ENCODE measurements around the gene CWC27.

Gene CWC27

DNA sequence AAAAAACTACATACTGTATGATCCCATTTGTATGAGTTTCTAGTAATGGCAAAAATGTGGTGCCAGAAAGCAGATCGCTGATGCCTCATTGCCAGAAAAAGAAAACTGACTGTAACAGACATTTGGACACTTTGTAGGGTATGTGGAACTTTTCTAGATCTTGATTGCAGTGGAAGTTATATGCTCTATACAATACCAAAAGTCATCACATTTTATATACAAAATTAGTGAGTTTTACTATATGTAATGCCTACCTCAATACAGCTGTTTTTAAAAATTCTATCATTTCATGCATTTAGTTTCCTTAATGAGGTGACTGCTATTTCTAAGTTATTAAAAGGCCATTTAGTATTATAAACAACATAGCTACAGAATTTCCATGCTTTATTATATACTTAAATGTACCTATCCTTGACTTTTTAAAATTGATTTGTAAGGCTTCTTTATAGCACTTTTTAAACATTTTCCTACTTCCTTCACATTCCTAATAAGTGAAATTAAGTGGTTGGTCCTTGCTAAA is 199.9 kb downstream of the CWC27 start:
- no peak for DNase-seq (ENCODE audit: low read depth in 1 of 2, low spot score in 1 of 2)
- H3K27ac ChIP-seq (replicated peaks) = no peak overlapping the region
- TF ChIP-seq, protein P1, sequence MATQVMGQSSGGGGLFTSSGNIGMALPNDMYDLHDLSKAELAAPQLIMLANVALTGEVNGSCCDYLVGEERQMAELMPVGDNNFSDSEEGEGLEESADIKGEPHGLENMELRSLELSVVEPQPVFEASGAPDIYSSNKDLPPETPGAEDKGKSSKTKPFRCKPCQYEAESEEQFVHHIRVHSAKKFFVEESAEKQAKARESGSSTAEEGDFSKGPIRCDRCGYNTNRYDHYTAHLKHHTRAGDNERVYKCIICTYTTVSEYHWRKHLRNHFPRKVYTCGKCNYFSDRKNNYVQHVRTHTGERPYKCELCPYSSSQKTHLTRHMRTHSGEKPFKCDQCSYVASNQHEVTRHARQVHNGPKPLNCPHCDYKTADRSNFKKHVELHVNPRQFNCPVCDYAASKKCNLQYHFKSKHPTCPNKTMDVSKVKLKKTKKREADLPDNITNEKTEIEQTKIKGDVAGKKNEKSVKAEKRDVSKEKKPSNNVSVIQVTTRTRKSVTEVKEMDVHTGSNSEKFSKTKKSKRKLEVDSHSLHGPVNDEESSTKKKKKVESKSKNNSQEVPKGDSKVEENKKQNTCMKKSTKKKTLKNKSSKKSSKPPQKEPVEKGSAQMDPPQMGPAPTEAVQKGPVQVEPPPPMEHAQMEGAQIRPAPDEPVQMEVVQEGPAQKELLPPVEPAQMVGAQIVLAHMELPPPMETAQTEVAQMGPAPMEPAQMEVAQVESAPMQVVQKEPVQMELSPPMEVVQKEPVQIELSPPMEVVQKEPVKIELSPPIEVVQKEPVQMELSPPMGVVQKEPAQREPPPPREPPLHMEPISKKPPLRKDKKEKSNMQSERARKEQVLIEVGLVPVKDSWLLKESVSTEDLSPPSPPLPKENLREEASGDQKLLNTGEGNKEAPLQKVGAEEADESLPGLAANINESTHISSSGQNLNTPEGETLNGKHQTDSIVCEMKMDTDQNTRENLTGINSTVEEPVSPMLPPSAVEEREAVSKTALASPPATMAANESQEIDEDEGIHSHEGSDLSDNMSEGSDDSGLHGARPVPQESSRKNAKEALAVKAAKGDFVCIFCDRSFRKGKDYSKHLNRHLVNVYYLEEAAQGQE (IDR thresholded peaks at IDR 0.05; ENCODE audit: insufficient replicate concordance, low read depth) = no peak
- TF ChIP-seq SPI1 (IDR thresholded peaks at IDR 0.05; ENCODE audit: borderline replicate concordance, low read depth) (no peak), POLR2AphosphoS5 (IDR thresholded peaks at IDR 0.05; ENCODE audit: low read depth) (no peak), GABPA (IDR thresholded peaks at IDR 0.05; ENCODE audit: low read depth) (no peak)
- TF ChIP-seq, protein P2, sequence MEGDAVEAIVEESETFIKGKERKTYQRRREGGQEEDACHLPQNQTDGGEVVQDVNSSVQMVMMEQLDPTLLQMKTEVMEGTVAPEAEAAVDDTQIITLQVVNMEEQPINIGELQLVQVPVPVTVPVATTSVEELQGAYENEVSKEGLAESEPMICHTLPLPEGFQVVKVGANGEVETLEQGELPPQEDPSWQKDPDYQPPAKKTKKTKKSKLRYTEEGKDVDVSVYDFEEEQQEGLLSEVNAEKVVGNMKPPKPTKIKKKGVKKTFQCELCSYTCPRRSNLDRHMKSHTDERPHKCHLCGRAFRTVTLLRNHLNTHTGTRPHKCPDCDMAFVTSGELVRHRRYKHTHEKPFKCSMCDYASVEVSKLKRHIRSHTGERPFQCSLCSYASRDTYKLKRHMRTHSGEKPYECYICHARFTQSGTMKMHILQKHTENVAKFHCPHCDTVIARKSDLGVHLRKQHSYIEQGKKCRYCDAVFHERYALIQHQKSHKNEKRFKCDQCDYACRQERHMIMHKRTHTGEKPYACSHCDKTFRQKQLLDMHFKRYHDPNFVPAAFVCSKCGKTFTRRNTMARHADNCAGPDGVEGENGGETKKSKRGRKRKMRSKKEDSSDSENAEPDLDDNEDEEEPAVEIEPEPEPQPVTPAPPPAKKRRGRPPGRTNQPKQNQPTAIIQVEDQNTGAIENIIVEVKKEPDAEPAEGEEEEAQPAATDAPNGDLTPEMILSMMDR (IDR thresholded peaks at IDR 0.05; ENCODE audit: insufficient read depth, low read length) = no peak
- no peaks in the 10 kb centered on the region for H3K27me3 ChIP-seq (ENCODE audit: insufficient read depth, poor library complexity, severe bottlenecking)
- H3K4me3 ChIP-seq (replicated peaks; ENCODE audit: insufficient read depth, low read length) = no peak overlapping the region

DNA sequence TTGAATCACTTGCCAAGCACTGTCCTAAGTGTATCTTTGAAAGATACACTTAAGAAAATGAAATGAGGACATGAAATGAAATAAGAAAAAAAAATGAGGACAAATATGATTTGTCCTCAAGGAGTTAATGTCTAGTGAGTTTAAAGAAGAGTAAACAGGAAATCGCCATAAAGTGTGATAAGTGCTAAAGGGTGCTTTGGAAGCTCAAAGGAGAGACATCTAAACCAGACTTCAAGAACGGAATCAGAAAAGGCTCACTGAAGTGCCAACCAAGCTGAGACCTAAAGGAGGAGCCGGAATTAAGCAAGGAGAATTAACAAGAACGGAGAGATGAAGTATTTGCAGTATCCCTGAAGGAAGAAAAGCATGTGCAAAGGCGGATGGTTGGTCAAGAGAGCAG is 200.8 kb downstream of the CWC27 start:
- TF ChIP-seq SPI1 (IDR thresholded peaks at IDR 0.05; ENCODE audit: borderline replicate concordance, low read depth) (no peak), POLR2AphosphoS5 (IDR thresholded peaks at IDR 0.05; ENCODE audit: low read depth) (no peak), GABPA (IDR thresholded peaks at IDR 0.05; ENCODE audit: low read depth) (no peak)
- TF ChIP-seq, protein P2 (IDR thresholded peaks at IDR 0.05; ENCODE audit: insufficient read depth, low read length) = no peak
- TF ChIP-seq, protein P1 (IDR thresholded peaks at IDR 0.05; ENCODE audit: insufficient replicate concordance, low read depth) = no peak

GRCh38 chr5:64971513-64971912 is 202.8 kb downstream of the CWC27 start:
- H3K27me3 ChIP-seq (ENCODE audit: insufficient read depth, poor library complexity, severe bottlenecking) = no peaks in the 10 kb centered on the region
- no peak for DNase-seq (ENCODE audit: low read depth in 1 of 2, low spot score in 1 of 2)
- H3K27ac ChIP-seq (replicated peaks) = no peak overlapping the region
- TF ChIP-seq POLR2AphosphoS5 (IDR thresholded peaks at IDR 0.05; ENCODE audit: low read depth) = no peak
- no peak for TF ChIP-seq GABPA (IDR thresholded peaks at IDR 0.05; ENCODE audit: low read depth)
- TF ChIP-seq, protein P1 (IDR thresholded peaks at IDR 0.05; ENCODE audit: insufficient replicate concordance, low read depth) = no peak
- TF ChIP-seq, protein P2 (IDR thresholded peaks at IDR 0.05; ENCODE audit: insufficient read depth, low read length) = no peak
- no peak for TF ChIP-seq SPI1 (IDR thresholded peaks at IDR 0.05; ENCODE audit: borderline replicate concordance, low read depth)
- H3K4me3 ChIP-seq (replicated peaks; ENCODE audit: insufficient read depth, low read length) = no peak overlapping the region

More for the DNA sequence above, 200.8 kb downstream of the CWC27 start:
- Histone ChIP-seq H3K4me3 (replicated peaks; ENCODE audit: insufficient read depth, low read length) (no peak overlapping the region), H3K27me3 (ENCODE audit: insufficient read depth, poor library complexity, severe bottlenecking) (no peaks in the 10 kb centered on the region), H3K27ac (replicated peaks) (no peak overlapping the region)
- DNase-seq (ENCODE audit: low read depth in 1 of 2, low spot score in 1 of 2) = no peak
